Measurements from ENCODE around the gene HSFX3.
"Not testable (repeated sequence)": the region's sequence is repeated elsewhere in the genome, so short reads cannot be mapped to it uniquely, and the experiment has no call there.

Gene HSFX3, protein sequence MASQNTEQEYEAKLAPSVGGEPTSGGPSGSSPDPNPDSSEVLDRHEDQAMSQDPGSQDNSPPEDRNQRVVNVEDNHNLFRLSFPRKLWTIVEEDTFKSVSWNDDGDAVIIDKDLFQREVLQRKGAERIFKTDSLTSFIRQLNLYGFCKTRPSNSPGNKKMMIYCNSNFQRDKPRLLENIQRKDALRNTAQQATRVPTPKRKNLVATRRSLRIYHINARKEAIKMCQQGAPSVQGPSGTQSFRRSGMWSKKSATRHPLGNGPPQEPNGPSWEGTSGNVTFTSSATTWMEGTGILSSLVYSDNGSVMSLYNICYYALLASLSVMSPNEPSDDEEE

GRCh38 chrX:149549701-149550100 lies at the start of gene HSFX3:
Gene HSFX3 (minus strand): TSS chrX:149549924. CDS start chrX:149549852, 72 bp downstream.
- not testable (repeated sequence) for DNase-seq

- not testable (repeated sequence) for DNase-seq
Measured at GRCh38 chrX:149598603-149599002, 48.9 kb upstream of the HSFX3 start.

DNA sequence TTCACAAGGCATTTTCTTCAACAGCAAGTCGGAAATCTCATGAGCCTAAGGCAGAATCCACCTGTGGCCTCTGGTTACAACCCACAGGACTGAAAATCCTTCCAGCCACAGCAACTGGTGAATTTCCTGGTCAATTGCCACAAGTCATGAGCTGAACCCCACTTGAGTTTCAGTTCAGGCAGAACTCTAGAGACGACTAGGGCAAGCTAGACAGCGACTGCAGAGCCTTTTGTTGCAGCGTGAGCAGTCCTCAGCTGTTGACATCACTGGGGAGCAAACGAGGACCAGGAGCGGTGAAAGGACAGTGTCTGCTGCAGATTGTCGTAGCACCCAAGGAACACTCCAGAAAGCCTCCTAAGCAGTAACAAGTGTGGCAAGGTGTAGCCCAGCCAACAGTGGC lies 46.2 kb upstream of the HSFX3 start:
- not testable (repeated sequence) for DNase-seq

DNA sequence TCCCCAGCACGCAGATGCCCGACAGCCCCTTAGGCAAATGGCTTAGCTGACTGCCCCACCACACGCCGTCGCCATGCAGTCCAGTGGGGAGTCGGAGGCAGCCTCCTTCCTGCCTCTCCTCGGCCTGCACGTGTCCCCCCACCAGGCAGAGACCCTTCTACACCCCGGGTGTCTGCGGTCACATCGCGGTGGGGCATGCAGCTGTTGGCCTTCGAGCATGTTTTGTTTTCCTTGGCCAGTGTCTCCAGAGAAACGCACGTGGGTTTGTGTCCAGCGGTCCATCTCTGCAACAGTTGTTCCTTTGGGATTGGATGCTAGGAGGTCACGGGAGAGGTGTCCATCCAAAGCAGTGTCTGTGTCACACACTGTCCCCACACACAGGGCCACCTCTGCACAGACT lies 45.5 kb upstream of the HSFX3 start, which contains the start of gene HSFX2:
Gene HSFX2, minus strand, starts transcription at position 101 of the 400 bp plus-strand sequence. CDS start 614 bp downstream, outside the sequence.
- not testable (repeated sequence) for DNase-seq

- not testable (repeated sequence) for DNase-seq
Measured at GRCh38 chrX:149590993-149591392, 41.3 kb upstream of the HSFX3 start.

DNA sequence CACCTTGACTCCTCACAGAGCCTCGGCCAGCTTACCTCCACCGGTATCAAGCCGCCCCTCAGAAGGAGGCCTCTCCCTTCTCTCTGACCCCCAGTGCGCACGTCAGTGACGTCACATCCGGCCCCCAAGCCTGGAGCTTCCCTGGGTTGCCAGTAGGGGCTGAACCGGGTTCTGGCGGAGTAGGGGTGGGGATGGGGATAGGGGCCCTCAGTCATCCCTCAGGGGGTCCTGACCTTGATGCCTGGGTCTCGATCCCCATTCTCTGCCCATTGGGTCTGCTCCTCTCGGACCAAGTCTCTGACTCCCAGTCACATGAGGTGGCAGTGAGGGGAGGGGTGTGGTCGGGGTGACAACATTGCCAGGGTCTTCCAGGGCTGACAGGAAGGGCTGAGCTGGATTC lies 37.6 kb upstream of the HSFX3 start, which contains the start of gene MAGEA9B:
Gene MAGEA9B, minus strand, starts transcription at position 101 of the 400 bp plus-strand sequence. CDS start 4,280 bp downstream, outside the sequence.
- DNase-seq = not testable (repeated sequence)

- DNase-seq = not testable (repeated sequence)
Measured at GRCh38 chrX:149585631-149586030, 35.9 kb upstream of the HSFX3 start.

- not testable (repeated sequence) for DNase-seq
Measured at GRCh38 chrX:149573456-149573855, 23.7 kb upstream of the HSFX3 start.

DNA sequence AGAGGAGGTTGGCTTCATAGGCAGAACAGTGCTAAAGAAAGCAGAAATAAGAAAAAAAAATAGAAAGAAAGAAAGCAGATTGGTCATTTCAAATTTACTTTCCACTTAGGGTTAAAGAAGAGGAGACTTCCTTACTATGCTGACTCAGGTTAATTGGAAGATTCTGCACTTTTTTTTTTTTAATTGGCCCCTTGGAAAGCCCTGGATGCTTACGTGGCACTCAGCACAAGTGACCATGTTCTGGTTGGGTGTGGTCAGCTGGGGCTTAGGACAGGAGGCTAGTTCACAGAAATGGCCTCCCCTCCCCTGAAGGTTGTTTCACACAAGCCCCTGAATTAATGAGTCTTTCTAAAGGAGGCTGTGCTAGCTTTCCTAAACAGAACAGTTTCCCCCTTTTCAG lies 23.0 kb upstream of the HSFX3 start:
- DNase-seq = no peak

- no peak for DNase-seq
Measured at GRCh38 chrX:149571770-149572169, 22.0 kb upstream of the HSFX3 start.

- no peak for DNase-seq
Measured at GRCh38 chrX:149570668-149571067, 20.9 kb upstream of the HSFX3 start.

GRCh38 chrX:149569770-149570169 lies 20.0 kb upstream of the HSFX3 start:
- no peak for DNase-seq

- no peak for DNase-seq
Measured at GRCh38 chrX:149568701-149569296, 19.1 kb upstream of the HSFX3 start.

DNA sequence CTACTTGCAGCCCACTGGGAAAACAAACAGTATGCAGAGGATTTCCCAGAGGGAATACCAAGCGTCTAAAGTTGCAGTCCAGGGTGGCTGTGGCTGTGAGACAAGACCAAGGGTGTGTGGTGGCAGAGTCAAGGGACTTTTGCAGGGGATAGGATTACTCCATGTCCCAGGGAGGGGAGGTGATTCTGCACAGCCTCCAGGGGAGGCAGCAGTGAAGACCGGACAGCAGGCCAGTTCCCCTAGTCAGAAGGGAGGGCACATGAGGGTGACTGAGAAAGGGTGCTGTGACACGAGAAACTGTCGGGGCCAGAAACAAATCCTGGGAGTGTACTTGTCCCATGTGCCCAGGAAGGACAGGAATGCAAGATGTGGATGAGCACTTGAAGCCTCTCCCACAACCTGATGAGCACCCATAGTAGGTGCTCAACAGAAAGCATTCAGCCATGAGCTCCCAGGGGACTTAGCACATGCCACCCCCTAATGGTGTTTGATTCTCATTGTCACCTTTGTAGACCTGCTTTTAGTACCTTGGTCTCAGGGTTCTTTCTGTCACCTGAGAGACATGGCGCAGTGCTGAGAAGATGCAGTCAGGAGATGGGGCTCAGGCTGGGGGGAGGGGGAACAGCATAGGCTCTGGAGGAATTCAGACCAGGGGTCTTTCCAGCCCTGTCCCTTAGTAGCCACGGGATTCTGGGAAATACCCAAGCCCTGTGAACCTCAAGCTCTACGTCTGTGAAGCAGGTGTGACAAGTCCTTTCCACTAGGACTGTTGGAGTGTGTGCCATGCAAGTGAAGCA lies 18.1 kb upstream of the HSFX3 start:
- no peak for DNase-seq

- no peak for DNase-seq
Measured at GRCh38 chrX:149563359-149563758, 13.6 kb upstream of the HSFX3 start.

GRCh38 chrX:149555251-149555650 lies 5.5 kb upstream of the HSFX3 start:
- not testable (repeated sequence) for DNase-seq

DNA sequence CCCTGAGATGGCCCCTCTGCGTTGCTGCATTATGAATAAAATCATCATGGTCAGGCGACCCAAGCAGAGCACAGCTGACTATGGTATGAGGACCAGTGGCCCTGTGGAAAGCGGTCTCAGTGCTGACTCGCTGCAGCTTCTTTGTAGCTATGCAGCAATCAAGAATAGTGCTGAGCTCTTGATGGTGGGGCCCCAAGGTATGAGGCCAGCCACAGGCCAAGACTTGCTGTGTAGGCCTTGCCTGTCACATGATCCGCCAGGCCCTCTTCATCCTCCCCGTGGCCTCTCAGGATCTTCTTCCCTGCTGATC lies 2.2 kb upstream of the HSFX3 start:
- not testable (repeated sequence) for DNase-seq

DNA sequence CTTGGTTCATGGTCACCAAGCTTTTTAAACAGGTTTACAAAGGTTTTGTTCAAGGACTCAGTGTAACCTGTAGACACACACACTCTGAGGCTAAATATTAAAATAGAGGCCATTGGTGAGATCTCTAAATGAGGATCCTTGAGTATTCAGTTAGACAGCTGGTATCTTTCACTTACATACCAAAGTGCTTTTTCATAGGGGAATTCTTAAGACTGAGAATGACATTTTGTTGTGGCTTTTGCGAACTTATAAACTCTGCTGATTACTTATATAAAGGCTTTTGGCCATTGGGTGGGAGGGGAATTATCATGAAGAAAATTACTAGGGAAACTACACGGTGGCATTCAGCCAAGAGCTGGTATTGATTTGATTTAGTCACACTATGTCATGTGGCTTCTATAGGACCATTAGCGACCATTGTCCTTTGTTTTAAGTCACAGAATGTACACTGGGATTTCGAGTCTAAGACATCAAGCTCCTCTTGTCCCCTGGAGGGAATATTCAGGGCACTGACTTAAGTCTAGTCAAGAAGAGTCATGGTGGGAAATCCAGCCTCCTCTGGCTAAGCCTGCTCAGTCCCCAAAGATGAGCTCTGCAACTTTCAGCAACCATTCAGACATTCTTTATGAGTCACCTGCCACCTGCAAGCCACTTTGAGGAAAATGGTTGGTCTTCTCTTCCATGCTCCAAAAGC lies 1.7 kb upstream of the HSFX3 start:
- DNase-seq = not testable (repeated sequence)

- DNase-seq = not testable (repeated sequence)
Measured at GRCh38 chrX:149550454-149550853, 730 bp upstream of the HSFX3 start.

DNA sequence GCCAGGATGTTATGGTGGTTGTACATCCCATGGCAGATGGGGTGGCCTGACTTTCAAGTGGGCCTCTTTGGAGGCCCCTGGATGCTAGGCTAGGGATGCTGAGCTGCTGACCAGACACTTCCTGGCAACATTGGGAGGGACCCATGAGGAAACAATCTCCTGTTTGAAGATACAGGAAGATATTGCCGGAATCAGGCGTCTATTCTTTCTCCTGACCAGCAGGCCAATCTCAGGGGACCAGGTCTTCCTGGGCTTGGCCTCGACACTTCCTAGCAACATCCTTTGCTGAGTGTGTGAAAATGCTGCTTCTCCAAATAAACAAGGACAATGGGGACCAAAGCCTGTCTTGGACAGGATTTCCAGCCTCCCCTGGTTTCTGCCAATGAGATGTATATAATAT lies 1.9 kb downstream of the HSFX3 start:
- not testable (repeated sequence) for DNase-seq

- not testable (repeated sequence) for DNase-seq
Measured at GRCh38 chrX:149546962-149547361, 2.8 kb downstream of the HSFX3 start.

All from bone marrow (tissue), 2 donors.